HUES48 (cell line): ENCODE results near the gene GPM6B.
"Not testable (repeated sequence)": the region's sequence is repeated elsewhere in the genome, so short reads cannot be mapped to it uniquely, and the experiment has no call there.

Experiments
- H3K27ac ChIP-seq: one replicate; pipeline ENCODE4 v1.7.0; 2013; ENCODE audit warnings: low read depth, low read length, inconsistent platforms
- H3K27me3 ChIP-seq: 2 replicates; pipeline ENCODE4 v1.6.1; 2013; ENCODE audit warnings: mild to moderate bottlenecking, low read length; ENCODE audit not compliant: control insufficient read depth, insufficient read depth
- H3K36me3 ChIP-seq: 2 replicates; pipeline ENCODE4 v1.6.1; 2013; ENCODE audit warnings: low read length; ENCODE audit not compliant: control insufficient read depth, insufficient read depth
- H3K4me1 ChIP-seq: 2 replicates; pipeline ENCODE4 v1.6.1; 2013; ENCODE audit warnings: mild to moderate bottlenecking, low read length; ENCODE audit not compliant: control insufficient read depth, insufficient read depth
- H3K4me3 ChIP-seq: 2 replicates; pipeline ENCODE4 v1.5.1; 2013; ENCODE audit warnings: mild to moderate bottlenecking, low read depth, low read length
- H3K9ac ChIP-seq: 2 replicates; pipeline ENCODE4 v1.6.1; 2013; ENCODE audit warnings: mild to moderate bottlenecking, low read depth, low read length, moderate library complexity
- H3K9me3 ChIP-seq: 2 replicates; pipeline ENCODE4 v1.6.1; 2013; ENCODE audit warnings: low read length; ENCODE audit not compliant: control insufficient read depth, insufficient read depth

The GPM6B gene

GRCh38 chrX:13724878-13725277 is 92.0 kb downstream of the GPM6B start:
- not testable (repeated sequence) for H3K9ac ChIP-seq

DNA sequence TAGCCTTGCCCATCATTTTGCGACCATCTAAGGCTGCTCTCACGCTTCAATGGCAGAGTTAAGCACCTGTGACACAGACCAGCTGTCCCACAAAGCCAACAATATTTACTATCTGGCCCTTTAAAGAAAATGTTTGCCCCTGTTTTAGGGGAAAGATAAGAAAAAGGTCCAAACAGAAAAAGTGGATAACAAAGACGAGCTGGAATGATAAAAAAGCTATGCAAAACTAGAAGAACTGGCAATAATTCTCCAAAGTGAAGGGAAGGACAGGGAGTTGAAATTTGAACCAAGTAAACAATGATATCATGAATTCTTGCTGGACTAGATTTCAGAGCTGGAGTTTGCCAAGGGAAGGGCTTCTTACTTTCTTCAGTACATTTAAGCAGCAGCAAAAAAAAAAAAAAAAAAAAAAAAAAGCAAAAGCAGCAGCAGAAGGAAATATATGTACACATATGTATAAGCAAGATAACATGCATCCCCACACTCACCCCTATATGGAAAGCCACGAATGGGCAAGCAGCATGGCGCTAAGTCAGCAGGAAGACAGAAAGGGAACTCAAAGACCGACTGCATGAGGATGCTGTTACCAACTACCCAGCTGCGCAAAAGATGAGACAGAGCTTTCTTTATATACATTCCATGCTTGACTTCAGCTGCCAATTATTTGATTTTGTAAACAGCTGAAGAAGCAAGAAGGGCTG is 94.9 kb downstream of the GPM6B start:
- H3K36me3 ChIP-seq, result peaks cover 30% of the 10 kb centered on the region
- H3K4me1 ChIP-seq, result no peaks in the 10 kb centered on the region
- no peak overlapping the region for H3K27ac ChIP-seq
- no peak overlapping the region for H3K4me3 ChIP-seq
- no peaks in the 10 kb centered on the region for H3K27me3 ChIP-seq
- H3K9me3 ChIP-seq, result no peaks in the 10 kb centered on the region
- no peak overlapping the region for H3K9ac ChIP-seq

More at GRCh38 chrX:13724878-13725277, 92.0 kb downstream of the GPM6B start:
- not testable (repeated sequence) for H3K36me3 ChIP-seq, H3K9me3 ChIP-seq, H3K4me3 ChIP-seq, H3K4me1 ChIP-seq, H3K27me3 ChIP-seq, H3K27ac ChIP-seq

GRCh38 chrX:13721371-13721770 is 95.5 kb downstream of the GPM6B start:
- no peaks in the 10 kb centered on the region for H3K27me3 ChIP-seq
- H3K36me3 ChIP-seq, result peaks cover 32% of the 10 kb centered on the region
- H3K9me3 ChIP-seq, result no peaks in the 10 kb centered on the region
- no peaks in the 10 kb centered on the region for H3K4me1 ChIP-seq
- no peak overlapping the region for H3K4me3 ChIP-seq
- H3K9ac ChIP-seq, result no peak overlapping the region
- H3K27ac ChIP-seq, result no peak overlapping the region
